ENCODE data around the gene LGMN.

DNA sequence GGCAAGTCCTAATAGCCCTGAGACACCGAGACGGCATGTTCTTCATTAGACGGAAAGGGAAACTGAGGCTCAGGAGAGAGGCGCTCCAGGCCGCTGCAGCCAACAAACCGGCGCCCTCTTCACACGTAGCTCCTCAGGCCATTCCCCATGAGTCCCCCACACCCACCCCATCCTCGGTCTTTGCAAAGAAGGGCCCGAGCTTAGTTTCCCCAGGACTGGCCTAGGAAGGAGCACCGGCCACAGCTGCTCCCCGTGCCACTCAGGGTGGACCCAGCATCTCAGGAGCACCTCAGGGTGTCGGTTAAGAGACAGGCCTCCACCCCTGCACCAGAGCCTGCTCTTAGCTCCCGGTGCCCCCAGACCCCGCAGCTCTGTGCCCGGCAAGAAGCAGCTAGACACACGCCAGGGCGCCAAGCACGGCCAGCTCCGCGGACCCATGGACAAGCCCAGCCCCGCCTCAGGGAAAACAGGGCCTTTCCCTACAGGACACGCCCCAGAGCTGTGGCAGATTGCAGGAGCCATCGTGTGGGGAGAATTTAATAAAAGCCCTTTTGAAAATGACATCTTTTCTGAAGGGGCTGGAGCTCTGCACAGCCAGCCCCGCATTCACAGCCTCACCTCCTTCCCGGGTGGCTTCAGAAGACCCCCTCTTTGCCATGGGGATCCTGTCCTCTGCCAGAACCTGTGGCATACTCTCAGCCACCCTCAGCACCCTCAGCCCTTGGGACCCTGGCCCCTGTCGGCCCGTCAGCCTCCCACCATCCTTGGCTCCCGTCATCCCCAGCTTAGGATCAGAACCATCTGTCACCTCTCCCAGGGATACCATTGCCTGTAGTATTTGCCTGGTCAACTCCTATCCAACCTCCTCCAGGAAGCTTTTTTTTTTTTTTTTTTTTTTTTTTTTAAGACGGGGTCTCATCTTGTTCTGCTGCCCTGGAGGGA, 59.7 kb downstream of the LGMN start:
- TF ChIP-seq POLR2A (conservative IDR thresholded peaks at IDR 0.05) (no peak), RBM25 (IDR thresholded peaks at IDR 0.05; ENCODE audit: low read depth, low read length, severe bottlenecking) (no peak)
